Measurements from ENCODE around the gene DENND1C. TPM values are rescaled to one million over a fixed set of nuclear protein-coding genes. Genes with fewer than 3 reads are reported as not detected.

DENND1C gene
- total and polyA plus RNA-seq, 9 of the 15 experiments (the other 6 are each of a cell fraction or from before 2014, with no cell fraction given) = 0.03 to 1.2 (median 0.32) TPM; not detected in 1

DNA sequence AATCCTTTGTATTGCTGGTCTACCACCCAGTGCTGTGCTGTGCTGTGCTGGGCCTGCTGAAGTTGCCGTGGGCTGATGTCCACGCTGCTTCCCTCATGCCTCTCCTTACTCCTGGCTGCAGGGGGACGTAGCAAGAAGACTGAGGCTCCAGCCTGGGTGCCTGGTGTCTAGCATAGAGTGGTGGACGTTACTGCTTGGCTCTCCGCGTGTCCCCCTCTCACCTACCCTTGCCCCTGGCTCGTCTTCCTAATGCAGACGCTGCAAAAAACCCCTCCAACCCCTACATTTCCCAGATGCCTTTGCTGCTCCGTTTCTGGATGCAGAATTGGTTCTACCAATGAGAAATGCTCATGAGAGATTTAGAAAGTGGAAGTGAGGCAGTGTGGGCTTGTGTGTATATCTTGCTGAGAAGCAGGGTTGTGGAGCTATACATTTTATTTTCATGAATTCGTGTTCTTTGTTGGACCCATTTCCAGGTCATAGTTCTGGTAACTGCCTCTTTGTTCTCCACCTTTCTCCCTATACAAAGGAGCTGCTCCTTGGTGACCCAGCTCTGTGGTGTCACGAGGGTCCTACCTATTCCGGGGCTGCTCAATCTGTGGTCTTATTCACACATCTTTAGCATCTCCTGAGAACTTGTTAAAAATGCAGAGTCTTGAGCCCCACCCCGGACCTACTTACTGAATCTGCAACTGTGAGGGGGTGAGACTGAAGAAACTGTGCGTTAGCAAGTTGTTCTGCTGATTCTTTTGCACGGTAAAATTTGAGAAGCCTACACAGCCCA, 7.9 kb upstream of the DENND1C start (continued):
- TF ChIP-seq CHD7 (IDR thresholded peaks at IDR 0.05; ENCODE audit: low read depth, low read length) = no peak
- TF ChIP-seq, protein P1, sequence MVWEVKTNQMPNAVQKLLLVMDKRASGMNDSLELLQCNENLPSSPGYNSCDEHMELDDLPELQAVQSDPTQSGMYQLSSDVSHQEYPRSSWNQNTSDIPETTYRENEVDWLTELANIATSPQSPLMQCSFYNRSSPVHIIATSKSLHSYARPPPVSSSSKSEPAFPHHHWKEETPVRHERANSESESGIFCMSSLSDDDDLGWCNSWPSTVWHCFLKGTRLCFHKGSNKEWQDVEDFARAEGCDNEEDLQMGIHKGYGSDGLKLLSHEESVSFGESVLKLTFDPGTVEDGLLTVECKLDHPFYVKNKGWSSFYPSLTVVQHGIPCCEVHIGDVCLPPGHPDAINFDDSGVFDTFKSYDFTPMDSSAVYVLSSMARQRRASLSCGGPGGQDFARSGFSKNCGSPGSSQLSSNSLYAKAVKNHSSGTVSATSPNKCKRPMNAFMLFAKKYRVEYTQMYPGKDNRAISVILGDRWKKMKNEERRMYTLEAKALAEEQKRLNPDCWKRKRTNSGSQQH (CRISPR knock-in tag; IDR thresholded peaks at IDR 0.05) = no peak
- no peak for TF ChIP-seq FOXP4 (CRISPR knock-in tag; IDR thresholded peaks at IDR 0.05; ENCODE audit: borderline replicate concordance)
- no peak for TF ChIP-seq ARHGAP35 (IDR thresholded peaks at IDR 0.05; ENCODE audit: partially characterized antibody)
- no peak for TF ChIP-seq FOS (IDR thresholded peaks at IDR 0.05; ENCODE audit: extremely low read depth, insufficient read length)
- no peak for TF ChIP-seq ARID3B (CRISPR knock-in tag; IDR thresholded peaks at IDR 0.05; ENCODE audit: borderline replicate concordance)
- no peak for TF ChIP-seq PML (IDR thresholded peaks at IDR 0.05; ENCODE audit: low read length)

Data from K562 (cell line).